HG03175 (cell line): ENCODE results near the gene PSG11.
"Not testable (repeated sequence)": the region's sequence is repeated elsewhere in the genome, so short reads cannot be mapped to it uniquely, and the experiment has no call there.

Experiments used
- ATAC-seq: cut with Tn5 transposase; IDR thresholded peaks from one replicate; pipeline ENCODE4 v1.9.1; 2021; ENCODE audit warnings: mild to moderate bottlenecking, moderate library complexity; ENCODE audit not compliant: unreplicated experiment

The PSG11 gene

DNA sequence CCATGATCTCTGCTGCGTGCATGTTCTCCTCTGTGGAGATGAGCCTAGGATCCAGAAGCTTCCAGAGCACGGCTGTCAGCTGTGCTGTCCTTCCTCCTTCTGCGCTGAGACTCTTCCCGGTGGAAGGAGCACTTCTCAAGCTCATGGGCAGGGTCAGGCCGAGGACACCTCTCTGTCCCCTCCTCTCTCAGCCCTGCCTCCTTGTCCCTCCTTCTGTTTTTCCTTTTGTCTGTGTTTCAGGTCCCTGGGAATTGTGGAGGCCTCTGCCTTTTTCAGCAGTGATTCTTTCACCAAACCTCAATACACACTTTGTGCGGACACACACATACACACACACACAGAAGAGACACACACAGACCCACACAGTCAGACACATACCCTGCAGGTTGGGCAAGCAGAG is at the start of gene PSG11:
TSS of gene PSG11 (minus strand) at position 101 of the 400 bp plus-strand sequence. CDS start at position 4, 97 bp downstream.
- ATAC-seq, result not testable (repeated sequence)

DNA sequence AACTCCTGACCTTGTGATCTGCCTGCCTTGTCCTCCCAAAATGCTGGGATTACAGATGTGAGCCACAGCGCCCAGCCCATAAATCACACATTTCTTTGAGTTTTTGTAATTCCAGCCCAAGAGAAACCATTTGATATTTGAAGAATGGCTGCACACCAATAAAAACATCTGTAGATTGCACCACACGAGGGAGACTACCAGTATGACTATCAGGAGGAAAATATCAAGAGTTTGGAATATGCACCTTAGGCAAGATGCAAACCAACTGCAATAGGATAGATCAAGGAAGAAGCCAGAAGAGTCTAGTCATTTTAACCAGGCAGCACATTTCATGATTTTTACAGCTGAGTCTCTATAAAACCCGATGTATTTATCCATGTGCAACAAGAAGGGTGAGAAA is 36.1 kb upstream of the PSG11 start:
- not testable (repeated sequence) for ATAC-seq

DNA sequence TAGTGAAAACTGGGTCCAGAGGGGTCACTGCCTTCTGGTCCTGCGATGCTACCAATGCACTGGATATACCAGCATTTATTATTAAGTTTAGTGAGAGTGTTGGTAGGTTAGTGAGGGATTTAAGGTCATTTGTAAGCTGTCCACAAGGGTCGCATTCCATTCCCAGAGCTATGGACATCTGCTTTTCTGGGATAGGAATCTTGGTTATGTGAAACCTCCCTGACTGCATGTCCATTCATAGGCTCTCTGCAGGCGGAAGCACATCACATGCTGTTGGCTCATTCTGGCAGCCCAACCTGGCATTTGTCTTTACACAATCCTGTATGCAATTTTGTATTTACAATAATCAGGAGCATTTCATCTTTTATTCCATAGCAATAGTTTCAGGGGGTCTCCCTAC is 35.1 kb upstream of the PSG11 start:
- not testable (repeated sequence) for ATAC-seq

DNA sequence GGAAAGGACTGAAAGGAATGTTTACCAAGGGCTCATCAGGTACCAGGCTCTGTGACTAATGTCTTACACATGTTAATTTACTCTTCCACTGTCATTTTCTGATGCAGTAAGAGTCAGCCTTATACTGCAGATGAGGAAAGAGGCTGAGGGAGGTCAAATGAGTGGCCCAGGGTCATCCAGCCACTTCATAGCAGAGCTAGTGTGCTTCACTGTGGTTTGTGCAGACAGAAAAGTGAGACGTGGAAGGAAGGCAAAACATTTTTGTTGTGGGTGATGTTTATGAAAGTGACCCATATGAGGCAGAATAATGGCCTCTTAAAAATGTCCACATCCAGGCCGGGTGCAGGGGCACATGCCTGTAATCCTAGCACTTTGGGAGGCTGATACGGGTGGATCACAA is 34.0 kb upstream of the PSG11 start:
- ATAC-seq, result not testable (repeated sequence)

DNA sequence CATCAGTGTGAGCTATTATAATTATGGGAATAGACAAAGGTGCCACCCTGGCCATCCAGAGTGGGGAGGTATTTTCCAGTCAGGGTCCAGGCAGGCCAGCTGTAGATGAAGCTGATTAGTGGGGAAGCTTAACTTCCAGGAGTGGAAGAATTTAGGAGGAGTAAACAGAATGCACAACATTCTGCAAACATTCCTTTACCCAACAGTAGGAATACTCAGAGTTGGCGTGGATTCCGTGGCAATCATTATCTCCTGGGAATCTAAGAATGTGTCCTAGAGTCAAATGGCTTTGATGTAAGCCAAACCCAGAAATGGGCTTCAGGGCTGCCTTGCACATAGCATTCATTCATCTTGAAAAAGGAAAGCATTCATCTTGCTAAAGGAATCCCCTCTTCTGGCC is 33.2 kb upstream of the PSG11 start:
- not testable (repeated sequence) for ATAC-seq

DNA sequence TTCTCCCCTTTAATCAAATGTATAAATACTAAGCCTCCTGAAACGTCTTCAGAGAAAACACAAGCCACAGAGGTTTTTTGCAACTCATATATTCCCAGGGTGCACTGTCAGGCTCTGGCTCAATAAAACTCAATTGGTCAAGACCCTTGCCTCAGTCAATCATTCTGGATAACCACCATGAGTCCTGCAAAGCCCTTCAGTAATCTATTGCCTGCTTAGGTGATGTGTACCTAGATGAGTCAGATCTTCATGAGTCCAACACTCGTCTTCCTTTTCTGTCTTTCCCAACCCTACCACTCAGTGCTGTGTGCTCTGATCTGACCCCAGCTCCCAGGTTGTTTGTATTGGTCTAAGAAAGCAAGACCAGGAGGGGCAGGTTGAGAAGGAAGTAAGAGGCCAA is 32.2 kb upstream of the PSG11 start:
- not testable (repeated sequence) for ATAC-seq

DNA sequence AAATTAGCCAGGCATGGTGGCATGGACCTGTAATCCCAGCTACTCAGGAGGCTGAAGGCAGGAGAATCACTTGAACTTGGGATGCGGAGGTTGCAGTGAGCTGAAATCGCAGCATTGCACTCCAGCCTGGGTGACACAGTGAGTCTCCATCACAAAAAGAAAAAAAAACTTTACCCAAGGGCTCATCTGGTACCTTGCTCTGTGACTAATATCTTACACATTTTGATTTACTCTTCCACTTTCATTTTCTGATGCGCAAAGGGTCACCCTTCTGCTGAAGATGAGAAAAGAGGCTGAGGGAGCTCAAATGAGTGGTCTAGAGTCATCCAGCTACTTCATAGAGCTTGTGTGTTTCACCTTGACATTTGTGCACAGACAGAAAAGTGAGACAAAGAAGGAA is 21.7 kb upstream of the PSG11 start:
- not testable (repeated sequence) for ATAC-seq

DNA sequence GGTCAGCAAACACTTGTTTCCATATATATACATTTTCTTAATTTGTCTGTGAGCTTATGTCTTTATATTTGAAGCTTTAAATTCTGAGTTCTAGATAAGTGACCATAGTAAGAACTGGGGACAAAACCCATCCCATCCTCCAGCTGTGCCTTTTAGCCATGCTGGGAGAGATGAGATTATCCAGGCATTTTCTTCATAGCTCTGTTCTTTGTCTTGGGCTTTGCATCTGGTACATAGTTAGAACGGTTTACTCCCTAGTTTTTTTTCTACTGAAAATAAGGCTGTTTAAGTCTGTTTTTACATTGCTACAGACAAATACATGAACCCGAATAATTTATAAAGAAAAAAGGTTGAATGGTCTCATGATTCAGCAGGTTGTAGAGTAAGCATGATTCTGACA is 20.3 kb upstream of the PSG11 start:
- ATAC-seq, result not testable (repeated sequence)

DNA sequence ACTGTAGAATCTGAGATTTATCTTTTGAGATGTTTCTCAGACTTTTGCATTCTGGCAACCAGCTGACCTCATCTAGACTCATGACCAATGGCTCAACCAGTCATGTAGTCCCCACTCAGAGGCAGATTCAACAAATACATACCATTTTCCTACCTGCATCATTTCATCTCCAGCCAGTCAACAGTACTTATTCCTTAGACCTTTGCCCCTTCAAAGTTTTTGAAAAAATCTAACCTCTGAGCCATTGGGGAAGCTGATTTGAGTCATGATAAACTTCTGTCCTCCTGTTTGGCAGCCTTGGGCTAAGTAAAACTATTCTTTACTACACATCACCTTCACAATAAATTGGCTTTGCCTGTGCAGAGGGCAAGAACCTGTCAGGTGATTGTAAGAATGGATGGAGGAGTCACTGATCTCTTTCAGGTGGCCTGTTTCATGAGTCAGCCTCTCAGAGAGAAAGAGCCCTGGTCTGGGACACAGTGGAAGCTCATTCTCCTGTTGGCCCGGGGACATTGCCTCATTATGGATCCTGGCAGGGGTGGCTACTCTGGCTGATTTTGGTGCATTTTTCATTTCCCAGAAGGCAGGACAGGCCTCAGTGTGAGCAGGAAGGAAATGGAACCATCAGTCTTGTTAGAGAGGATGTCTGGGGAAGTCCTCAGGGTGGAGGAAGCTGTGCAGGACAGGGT is 17.4 kb upstream of the PSG11 start:
- ATAC-seq, result not testable (repeated sequence)

DNA sequence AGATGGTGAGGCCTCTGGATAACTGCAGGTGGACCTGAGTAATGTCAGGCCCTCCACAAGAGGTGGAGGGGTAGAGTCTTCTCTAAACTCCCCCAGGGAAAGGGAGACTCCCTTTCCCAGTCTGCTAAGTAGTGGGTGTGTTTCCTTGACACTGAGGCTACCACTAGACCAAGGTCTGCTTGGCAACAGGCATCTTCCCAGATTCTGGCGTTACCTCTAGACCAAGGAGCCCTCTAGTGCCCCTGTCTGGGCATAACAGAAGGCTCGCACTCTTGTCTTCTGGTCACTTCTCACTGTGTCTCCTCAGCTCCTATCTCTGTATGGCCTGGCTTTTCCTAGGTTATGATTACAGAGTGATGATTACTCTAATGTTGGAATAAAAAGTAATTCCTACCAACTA is 5.4 kb upstream of the PSG11 start:
- not testable (repeated sequence) for ATAC-seq

DNA sequence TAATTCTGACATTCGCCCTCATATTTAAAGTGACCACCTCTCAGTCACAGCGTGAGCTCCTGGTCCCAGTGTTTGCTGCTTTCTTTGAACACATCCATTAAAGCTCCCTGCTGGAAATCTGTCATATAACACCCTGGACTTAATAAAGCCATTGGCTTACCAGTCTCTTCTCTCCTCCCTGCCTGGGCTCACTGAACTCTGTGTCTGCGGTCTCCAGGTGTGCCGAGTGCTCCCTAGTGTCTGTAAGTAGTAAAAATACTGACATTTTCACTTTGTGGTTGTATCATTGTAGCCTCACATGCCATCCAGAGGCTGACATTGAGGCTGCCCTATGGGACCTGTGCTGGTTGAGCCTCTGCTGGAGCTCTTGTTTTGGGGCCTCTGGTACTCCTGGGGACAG is 2.6 kb upstream of the PSG11 start:
- ATAC-seq, result no peak

DNA sequence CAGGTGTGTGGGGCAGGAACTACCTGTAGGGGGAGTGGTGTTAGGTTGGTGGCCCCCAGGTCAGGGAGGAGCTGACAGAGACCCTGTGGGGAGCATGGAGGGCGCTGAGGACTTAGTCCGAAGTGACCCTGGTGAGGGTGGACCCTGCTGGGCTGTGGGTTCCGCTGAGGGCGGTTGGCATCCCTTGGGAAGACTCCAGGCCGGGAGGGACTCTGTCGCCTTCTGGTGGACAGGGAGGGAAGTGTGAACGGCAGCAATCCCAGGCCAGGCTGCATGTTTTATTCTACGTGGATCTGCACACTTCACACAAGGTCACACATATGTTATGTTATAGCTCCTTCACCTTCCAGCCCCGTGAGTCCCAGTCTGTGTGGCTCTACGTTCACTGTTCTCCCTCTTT is 1.7 kb upstream of the PSG11 start:
- not testable (repeated sequence) for ATAC-seq

DNA sequence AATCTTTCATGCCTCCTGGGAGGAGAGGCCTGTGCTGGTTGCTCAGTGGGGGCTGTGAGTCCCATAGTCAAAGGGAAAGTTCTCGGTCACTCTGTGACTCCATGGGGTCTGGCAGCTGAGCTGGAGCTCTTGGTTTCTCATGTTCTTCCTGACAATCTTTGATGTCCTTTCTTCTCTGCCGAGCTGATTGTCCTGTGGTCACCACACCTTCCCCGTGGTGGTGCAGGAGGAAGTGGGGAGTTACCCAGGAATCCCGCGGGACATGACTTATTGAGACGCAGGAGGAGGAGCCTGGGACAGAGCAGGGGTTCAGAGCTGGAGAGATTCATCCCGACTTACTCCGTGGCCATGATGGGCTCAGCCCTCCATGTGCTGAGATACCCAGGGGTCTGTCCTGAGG is 792 bp upstream of the PSG11 start:
- not testable (repeated sequence) for ATAC-seq

DNA sequence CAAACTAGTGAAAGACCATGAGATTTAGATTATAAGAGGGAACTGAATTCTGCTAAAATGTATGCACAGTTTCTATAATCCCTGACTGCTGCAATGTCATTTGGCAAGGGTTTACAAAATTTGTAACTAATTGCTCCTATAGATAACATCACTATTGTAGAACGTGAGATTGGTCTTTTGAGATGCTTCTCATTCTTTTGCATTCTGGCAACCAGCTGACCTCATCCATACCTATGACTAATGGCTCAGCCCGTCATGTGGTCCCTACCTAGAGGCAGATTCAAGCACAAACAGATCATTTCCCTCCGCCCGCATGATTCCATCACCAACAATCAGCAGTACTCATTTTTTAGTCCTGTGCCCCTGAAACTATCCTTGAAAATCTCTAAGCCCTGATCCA is 4.2 kb downstream of the PSG11 start:
- ATAC-seq, result not testable (repeated sequence)

DNA sequence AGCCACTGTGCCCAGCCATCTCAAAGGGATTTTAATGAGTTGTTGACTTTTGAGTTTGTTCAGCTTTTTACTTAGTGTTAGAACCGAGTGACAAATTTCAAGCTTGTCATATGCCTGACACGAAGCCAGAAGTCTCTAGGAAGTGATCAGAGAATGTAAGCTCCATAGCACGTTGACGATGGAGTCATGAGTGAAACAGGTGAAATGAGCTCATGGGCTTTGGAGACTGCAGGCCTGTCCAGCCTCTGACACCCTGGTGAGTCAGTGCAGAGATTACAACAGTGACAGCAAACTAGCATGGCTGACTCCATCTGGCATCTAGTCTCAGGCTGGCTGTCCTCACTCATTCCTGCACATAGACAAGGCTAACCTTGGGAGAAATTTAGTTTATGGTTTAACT is 4.6 kb downstream of the PSG11 start:
- not testable (repeated sequence) for ATAC-seq

DNA sequence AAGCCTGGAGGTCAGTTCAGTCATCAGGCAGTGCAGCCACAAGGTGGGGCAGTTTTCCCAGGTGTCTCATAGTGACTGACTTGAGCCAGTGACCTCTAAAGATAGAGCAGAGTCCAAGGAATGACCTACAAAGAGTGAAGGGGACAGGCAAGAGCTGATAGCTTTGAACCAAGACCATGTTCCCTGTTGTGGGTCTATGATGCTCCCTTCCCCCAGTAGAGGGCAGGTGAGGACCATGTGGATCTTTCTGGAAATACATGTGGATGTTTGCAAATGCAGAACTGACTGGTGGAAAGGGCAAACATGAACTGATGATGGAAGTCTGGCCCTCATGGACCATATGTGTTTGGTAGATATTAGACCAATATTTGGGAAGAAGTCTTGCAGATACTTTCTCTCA is 6.7 kb downstream of the PSG11 start:
- ATAC-seq, result not testable (repeated sequence)

DNA sequence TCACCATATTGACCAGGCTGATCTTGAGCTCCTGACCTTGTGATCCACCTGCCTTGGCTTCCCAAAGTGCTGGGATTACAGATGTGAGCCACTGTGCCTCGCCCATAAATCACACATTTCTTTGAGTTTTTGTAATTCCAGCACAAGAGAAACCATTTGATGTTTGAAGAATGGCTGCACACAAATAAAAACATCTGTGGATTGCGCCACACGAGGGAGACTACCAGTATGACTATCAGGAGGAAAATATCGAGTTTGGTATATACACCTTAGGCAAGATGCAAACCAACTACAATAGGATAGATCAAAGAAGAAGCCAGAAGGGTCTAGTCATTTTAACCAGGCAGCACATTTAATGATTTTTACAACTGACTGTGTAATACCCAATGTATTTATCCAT is 20.4 kb downstream of the PSG11 start:
- ATAC-seq, result not testable (repeated sequence)

DNA sequence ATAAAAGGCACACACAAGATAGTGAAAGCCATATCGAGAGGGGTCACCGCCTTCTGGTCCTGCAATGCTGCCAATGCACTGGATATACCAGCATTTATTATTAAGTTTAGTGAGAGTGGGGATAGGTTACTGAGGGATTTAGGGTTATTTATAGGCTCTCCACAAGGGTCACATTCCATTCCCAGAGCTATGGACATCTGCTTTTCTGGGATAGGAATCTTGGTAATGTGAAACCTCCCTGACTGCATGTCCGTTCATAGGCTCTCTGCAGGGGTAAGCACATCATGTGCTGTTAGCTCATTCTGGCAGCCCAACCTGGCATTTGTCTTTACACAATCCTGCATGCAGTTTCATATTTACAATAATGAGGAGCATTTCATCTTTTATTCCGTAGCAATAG is 21.4 kb downstream of the PSG11 start:
- ATAC-seq, result not testable (repeated sequence)

DNA sequence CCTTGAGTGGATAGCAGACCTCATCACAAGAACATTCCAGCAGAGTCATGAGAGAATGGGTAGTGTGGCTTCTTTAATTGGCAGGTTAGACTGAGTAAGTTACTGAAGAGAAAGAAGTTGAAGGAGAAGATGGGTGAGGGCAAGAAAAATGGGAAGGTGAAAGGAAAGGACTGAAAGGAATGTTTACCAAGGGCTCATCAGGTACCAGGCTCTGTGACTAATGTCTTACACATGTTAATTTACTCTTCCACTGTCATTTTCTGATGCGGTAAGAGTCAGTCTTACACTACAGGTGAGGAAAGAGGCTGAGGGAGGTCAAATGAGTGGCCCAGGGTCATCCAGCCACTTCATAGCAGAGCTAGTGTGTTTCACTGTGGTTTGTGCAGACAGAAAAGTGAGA is 22.6 kb downstream of the PSG11 start:
- ATAC-seq, result not testable (repeated sequence)

DNA sequence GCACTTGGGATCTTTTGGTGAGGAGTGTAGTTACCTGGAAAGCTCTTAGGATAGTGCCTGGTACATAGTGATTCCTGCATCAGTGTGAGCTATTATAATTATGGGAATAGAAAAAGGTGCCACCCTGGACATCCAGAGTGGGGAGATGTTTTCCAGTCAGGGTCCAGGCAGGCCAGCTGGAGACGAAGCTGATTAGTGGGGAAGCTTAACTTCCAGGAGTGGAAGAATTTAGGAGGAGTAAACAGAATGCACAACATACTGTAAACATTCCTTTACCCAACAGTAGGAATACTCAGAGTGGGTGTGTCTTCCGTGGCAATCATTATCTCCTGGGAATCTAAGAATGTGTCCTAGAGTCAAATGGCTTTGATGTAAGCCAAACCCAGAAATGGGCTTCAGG is 23.3 kb downstream of the PSG11 start:
- not testable (repeated sequence) for ATAC-seq

DNA sequence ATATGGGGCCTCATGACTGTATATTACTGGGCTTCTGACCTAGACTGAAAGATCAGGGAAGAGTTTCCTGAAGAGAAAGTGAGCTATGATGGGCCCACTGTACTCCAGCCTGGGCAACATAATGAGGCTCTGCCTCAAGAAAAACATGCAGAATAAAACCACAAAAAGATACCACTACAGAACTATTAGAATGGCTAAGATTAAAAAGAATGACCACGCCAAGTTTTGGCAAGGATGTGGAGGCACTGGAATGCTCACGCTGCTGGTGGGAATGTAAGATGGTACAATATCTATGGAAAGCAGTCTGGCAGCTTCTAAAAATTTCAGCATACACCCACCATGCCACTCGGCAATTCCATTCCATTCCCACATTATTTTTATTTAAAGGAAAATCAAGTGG is 30.1 kb downstream of the PSG11 start:
- ATAC-seq, result not testable (repeated sequence)

DNA sequence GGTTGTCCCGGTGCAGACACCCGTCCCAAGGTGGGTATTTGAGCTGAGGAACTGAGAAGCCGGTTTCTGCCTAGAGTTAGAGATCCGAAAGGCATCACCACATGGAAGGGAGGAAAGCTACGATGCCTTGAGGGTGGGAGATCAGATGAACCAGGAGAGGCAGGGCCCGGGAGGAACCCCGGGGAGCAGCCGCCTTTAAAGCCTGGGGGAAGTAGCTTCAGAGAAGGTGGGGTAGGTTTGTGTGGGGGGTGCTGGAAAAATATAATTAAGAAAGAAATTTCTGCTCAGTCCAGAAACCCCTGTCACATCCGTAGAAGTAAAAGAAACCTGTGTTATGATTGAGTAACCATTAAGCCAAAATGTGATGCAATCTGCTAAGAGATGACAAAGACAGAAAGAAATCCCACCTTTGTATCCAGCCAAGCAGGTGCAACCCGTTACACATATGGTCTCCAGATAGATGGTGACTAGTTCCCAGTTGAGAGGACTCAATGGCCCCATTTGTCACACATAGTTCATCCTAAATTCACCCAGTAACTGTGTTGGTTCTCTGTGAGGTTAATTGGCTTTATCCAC is 34.2 kb downstream of the PSG11 start:
- not testable (repeated sequence) for ATAC-seq

DNA sequence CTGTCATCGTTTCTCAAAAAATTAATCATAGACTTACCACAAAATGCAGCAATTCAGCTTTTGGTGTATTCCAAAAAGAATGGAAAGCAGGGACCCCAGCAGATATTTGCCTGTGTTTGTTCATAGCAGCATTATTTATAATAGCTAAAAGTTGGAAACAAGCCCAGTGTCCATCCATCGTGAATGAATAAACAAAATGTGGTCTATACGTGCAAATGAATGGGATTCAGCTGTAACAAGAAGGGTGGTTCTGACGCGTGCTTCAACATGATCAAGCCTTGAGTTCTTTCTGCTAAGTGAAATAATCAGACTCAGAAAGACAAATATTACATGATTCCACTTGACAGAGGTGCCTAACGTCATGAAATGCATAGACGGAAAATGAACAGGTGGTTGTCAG is 36.4 kb downstream of the PSG11 start:
- no peak for ATAC-seq
